NCI-H1092 (cell line): ENCODE data around the gene PSMA8.
"Not testable (repeated sequence)": the region's sequence is repeated elsewhere in the genome, so short reads cannot be mapped to it uniquely, and the experiment has no call there.

Source experiments
- DNase-seq: peaks from one replicate; lab custom pipeline; 2025; lab: John Stamatoyannopoulos, UW

Gene PSMA8

DNA sequence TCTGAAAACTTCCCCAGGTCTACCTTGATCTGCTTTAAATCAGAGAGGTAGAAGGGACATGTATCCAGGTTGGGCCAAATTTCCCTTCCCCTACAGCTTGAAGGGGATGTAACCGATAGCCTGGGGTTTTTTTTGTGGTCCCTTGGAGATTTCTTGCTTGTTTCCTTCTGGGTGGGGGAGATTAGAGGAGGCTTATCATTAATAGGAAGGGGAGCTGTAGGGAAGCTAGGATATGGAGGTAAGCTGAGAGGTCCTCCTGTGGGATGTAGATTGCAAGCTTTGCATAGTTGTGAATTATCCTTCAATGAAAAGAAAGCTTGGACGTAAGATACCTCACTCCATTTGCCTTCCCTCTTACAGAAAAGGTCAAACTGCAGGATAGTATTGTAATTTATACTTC, 103.7 kb downstream of the PSMA8 start:
- DNase-seq, result not testable (repeated sequence)

GRCh38 chr18:26238718-26239117, 105.0 kb downstream of the PSMA8 start:
- not testable (repeated sequence) for DNase-seq

DNA sequence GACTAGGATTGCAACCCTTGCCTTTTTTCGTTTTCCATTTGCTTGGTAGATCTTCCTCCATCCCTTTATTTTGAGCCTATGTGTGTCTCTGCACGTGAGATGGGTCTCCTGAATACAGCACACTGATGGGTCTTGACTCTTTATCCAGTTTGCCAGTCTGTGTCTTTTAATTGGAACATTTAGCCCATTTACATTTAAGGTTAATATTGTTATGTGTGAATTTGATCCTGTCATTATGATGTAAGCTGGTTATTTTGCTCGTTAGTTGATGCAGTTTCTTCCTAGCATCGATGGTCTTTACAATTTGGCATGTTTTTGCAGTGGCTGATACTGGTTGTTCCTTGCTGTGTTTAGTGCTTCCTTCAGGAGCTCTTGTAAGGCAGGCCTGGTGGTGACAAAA, 108.7 kb downstream of the PSMA8 start:
- not testable (repeated sequence) for DNase-seq
